HUES48 (cell line): ENCODE measurements around the gene JAZF1.

Source experiments
- H3K27ac ChIP-seq: one replicate; pipeline ENCODE4 v1.7.0; 2013; ENCODE audit warnings: low read depth, low read length, inconsistent platforms
- H3K27me3 ChIP-seq: 2 replicates; pipeline ENCODE4 v1.6.1; 2013; ENCODE audit warnings: mild to moderate bottlenecking, low read length; ENCODE audit not compliant: control insufficient read depth, insufficient read depth
- H3K36me3 ChIP-seq: 2 replicates; pipeline ENCODE4 v1.6.1; 2013; ENCODE audit warnings: low read length; ENCODE audit not compliant: control insufficient read depth, insufficient read depth
- H3K4me1 ChIP-seq: 2 replicates; pipeline ENCODE4 v1.6.1; 2013; ENCODE audit warnings: mild to moderate bottlenecking, low read length; ENCODE audit not compliant: control insufficient read depth, insufficient read depth
- H3K4me3 ChIP-seq: 2 replicates; pipeline ENCODE4 v1.5.1; 2013; ENCODE audit warnings: mild to moderate bottlenecking, low read depth, low read length
- H3K9ac ChIP-seq: 2 replicates; pipeline ENCODE4 v1.6.1; 2013; ENCODE audit warnings: mild to moderate bottlenecking, low read depth, low read length, moderate library complexity
- H3K9me3 ChIP-seq: 2 replicates; pipeline ENCODE4 v1.6.1; 2013; ENCODE audit warnings: low read length; ENCODE audit not compliant: control insufficient read depth, insufficient read depth

JAZF1 gene

GRCh38 chr7:27953777-27954176 lies 226.8 kb downstream of the JAZF1 start:
- no peak overlapping the region for H3K9ac ChIP-seq
- H3K36me3 ChIP-seq: no peaks in the 10 kb centered on the region
- no peak overlapping the region for H3K4me3 ChIP-seq
- no peaks in the 10 kb centered on the region for H3K4me1 ChIP-seq
- no peak overlapping the region for H3K27ac ChIP-seq
- H3K27me3 ChIP-seq: no peaks in the 10 kb centered on the region
- no peaks in the 10 kb centered on the region for H3K9me3 ChIP-seq

- no peaks in the 10 kb centered on the region for H3K9me3 ChIP-seq
- H3K27ac ChIP-seq: no peak overlapping the region
- H3K36me3 ChIP-seq: no peaks in the 10 kb centered on the region
- no peak overlapping the region for H3K9ac ChIP-seq
- H3K4me3 ChIP-seq: no peak overlapping the region
- no peaks in the 10 kb centered on the region for H3K4me1 ChIP-seq
- H3K27me3 ChIP-seq: no peaks in the 10 kb centered on the region
Observed at GRCh38 chr7:27953361-27953760, 227.2 kb downstream of the JAZF1 start.

DNA sequence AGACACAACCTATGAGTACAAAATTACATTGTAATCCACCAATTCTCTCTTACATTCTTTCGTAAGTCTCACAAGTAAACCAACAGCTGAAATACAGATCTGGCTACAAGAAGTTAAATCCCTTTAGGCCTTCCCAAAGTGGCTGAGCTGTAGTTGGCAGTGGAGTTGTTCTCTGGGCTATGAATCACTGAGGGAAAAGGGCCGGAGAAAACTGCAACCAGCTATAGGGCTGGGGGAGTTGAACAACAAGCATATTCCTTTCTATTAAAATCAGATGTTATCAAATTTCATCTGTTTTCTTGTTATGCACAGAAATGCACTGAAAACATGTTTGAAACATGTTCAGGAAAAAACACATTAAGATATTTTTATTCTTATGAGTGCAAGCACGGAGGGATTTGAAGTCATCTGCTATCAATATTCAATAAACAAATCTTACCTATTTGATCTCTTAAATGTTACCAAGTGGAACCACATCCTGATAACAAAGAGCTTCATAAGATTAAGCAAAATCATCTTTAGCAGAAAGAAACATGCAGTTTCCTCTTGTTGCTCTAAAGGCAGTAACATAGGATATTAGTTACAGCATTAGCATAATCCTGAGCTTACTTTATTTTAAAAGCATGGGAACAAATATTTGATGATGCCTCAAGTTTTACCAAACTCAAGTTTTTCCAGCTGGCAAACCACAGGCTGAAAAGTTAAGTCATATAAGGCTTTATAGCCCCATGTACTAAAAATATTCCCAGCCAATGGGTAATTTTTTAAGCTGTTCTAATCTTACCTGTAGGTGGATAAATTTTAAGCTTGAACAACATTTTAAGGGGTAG lies 227.9 kb downstream of the JAZF1 start:
- Histone ChIP-seq H3K27ac (no peak overlapping the region), H3K4me3 (no peak overlapping the region), H3K9ac (no peak overlapping the region), H3K4me1 (no peaks in the 10 kb centered on the region), H3K9me3 (no peaks in the 10 kb centered on the region), H3K36me3 (no peaks in the 10 kb centered on the region), H3K27me3 (no peaks in the 10 kb centered on the region)

GRCh38 chr7:27950123-27950522 lies 230.5 kb downstream of the JAZF1 start:
- Histone ChIP-seq H3K27ac (no peak overlapping the region), H3K9me3 (no peaks in the 10 kb centered on the region), H3K4me3 (no peak overlapping the region), H3K9ac (no peak overlapping the region), H3K4me1 (no peaks in the 10 kb centered on the region), H3K36me3 (no peaks in the 10 kb centered on the region), H3K27me3 (no peaks in the 10 kb centered on the region)

DNA sequence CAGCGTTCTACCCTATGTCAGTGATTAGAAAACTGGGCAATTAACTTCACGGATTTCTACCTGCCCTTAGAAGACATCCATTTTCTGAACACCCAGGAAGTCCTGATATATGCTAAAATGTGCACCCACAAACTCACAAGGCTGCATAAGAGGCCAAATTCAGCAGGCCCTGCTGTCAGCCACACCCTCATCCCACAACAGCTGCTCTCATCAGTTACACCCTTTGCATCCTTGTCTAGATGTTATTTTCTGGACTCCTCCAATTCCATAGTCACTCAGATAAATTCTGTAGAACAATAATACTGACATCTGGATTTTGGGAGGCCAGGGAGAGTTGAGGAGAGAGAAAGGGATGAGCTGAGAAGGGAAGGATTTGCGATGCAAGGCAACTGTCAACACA lies 231.7 kb downstream of the JAZF1 start:
- H3K4me1 ChIP-seq: no peaks in the 10 kb centered on the region
- H3K36me3 ChIP-seq: no peaks in the 10 kb centered on the region
- no peaks in the 10 kb centered on the region for H3K9me3 ChIP-seq
- no peaks in the 10 kb centered on the region for H3K27me3 ChIP-seq
- no peak overlapping the region for H3K9ac ChIP-seq
- H3K4me3 ChIP-seq: no peak overlapping the region
- no peak overlapping the region for H3K27ac ChIP-seq

GRCh38 chr7:27947586-27948278 lies 232.9 kb downstream of the JAZF1 start:
- H3K27ac ChIP-seq: no peak overlapping the region
- H3K9me3 ChIP-seq: no peaks in the 10 kb centered on the region
- no peaks in the 10 kb centered on the region for H3K27me3 ChIP-seq
- H3K4me3 ChIP-seq: no peak overlapping the region
- no peaks in the 10 kb centered on the region for H3K4me1 ChIP-seq
- no peak overlapping the region for H3K9ac ChIP-seq
- H3K36me3 ChIP-seq: no peaks in the 10 kb centered on the region

- Histone ChIP-seq H3K9ac (no peak overlapping the region), H3K27me3 (no peaks in the 10 kb centered on the region), H3K36me3 (no peaks in the 10 kb centered on the region), H3K4me1 (no peaks in the 10 kb centered on the region), H3K4me3 (no peak overlapping the region), H3K27ac (no peak overlapping the region), H3K9me3 (no peaks in the 10 kb centered on the region)
Observed at GRCh38 chr7:27946351-27946750, 234.2 kb downstream of the JAZF1 start.

GRCh38 chr7:27945058-27945795 lies 235.4 kb downstream of the JAZF1 start:
- Histone ChIP-seq H3K9me3 (no peaks in the 10 kb centered on the region), H3K4me3 (no peak overlapping the region), H3K27ac (no peak overlapping the region), H3K4me1 (no peaks in the 10 kb centered on the region), H3K27me3 (no peaks in the 10 kb centered on the region), H3K36me3 (no peaks in the 10 kb centered on the region), H3K9ac (no peak overlapping the region)

DNA sequence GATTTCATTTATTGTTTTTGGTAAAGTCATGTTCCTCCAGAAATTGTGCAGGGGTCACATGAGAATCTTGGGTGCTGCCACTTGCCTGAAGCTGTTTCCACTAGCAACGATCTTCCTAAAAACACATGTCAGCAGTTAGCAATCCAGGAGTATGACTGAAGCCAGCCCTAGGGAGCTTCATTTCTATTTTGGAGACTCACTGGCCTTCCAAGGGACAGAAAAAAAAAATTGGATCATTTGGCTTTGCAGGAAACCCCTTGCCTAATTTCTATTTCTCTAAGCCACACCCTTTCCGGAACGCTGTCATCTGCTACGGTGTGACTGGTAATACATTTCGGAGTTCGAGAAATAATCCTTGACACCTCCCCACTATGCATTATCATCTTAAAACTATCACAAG lies 236.0 kb downstream of the JAZF1 start:
- Histone ChIP-seq H3K4me3 (no peak overlapping the region), H3K27ac (no peak overlapping the region), H3K4me1 (no peaks in the 10 kb centered on the region), H3K36me3 (no peaks in the 10 kb centered on the region), H3K9me3 (no peaks in the 10 kb centered on the region), H3K9ac (no peak overlapping the region), H3K27me3 (no peaks in the 10 kb centered on the region)

- no peak overlapping the region for H3K9ac ChIP-seq
- H3K4me3 ChIP-seq: no peak overlapping the region
- no peaks in the 10 kb centered on the region for H3K36me3 ChIP-seq
- no peak overlapping the region for H3K27ac ChIP-seq
- H3K9me3 ChIP-seq: no peaks in the 10 kb centered on the region
- H3K4me1 ChIP-seq: no peaks in the 10 kb centered on the region
- no peaks in the 10 kb centered on the region for H3K27me3 ChIP-seq
Observed at GRCh38 chr7:27943241-27943640, 237.4 kb downstream of the JAZF1 start.

DNA sequence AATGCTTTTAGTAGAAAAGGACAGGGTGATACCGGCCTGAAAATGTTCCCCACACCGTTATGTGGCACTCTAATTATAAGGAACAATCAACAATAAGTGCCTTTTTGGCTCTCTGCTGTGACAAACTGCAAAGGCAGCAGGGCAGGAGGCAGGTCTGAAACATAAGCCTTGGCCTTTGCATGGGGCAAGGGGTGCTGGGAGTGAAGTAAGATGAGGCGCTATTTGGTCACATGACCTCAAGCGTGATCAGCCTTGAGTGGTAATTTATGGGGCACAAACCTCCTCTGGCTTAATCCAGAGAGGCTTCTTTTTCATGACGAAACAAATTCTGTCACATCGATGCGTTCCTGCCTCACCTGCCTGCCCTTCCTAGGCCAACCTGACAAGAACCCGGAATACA lies 237.9 kb downstream of the JAZF1 start:
- H3K4me1 ChIP-seq: 0 out of 2 replicates have a peak, but pooled peaks cover under 1% of the 10 kb centered on the region
- H3K9ac ChIP-seq: no peak overlapping the region
- no peaks in the 10 kb centered on the region for H3K36me3 ChIP-seq
- H3K27me3 ChIP-seq: no peaks in the 10 kb centered on the region
- H3K9me3 ChIP-seq: no peaks in the 10 kb centered on the region
- no peak overlapping the region for H3K27ac ChIP-seq
- H3K4me3 ChIP-seq: no peak overlapping the region
